Measurements from ENCODE around the gene PPP3R2.
"Not testable (repeated sequence)": the region's sequence is repeated elsewhere in the genome, so short reads cannot be mapped to it uniquely, and the experiment has no call there.

PPP3R2 gene

GRCh38 chr9:101564252-101564651 is 30.5 kb downstream of the PPP3R2 start:
- Histone ChIP-seq H3K4me3 (ENCODE audit: low read depth, low read length) (no peak overlapping the region), H3K9me3 (ENCODE audit: control insufficient read depth, insufficient read depth, low read length) (no peaks in the 10 kb centered on the region), H3K27me3 (ENCODE audit: control insufficient read depth, insufficient read depth, low read length) (no peaks in the 10 kb centered on the region), H3K36me3 (ENCODE audit: control insufficient read depth, insufficient read depth, low read length) (peaks cover 10% of the 10 kb centered on the region), H3K4me1 (ENCODE audit: control insufficient read depth, insufficient read depth, low read length) (no peaks in the 10 kb centered on the region), H3K9ac (ENCODE audit: low read depth, low read length) (no peak overlapping the region)

- no peaks in the 10 kb centered on the region for H3K27me3 ChIP-seq (ENCODE audit: control insufficient read depth, insufficient read depth, low read length)
- H3K36me3 ChIP-seq (ENCODE audit: control insufficient read depth, insufficient read depth, low read length): peaks cover 14% of the 10 kb centered on the region
- H3K9me3 ChIP-seq (ENCODE audit: control insufficient read depth, insufficient read depth, low read length): no peaks in the 10 kb centered on the region
- H3K9ac ChIP-seq (ENCODE audit: low read depth, low read length): no peak overlapping the region
- no peak overlapping the region for H3K4me3 ChIP-seq (ENCODE audit: low read depth, low read length)
- H3K4me1 ChIP-seq (ENCODE audit: control insufficient read depth, insufficient read depth, low read length): no peaks in the 10 kb centered on the region
These were observed 31.8 kb downstream of the PPP3R2 start for GRCh38 chr9:101562966-101563365.

DNA sequence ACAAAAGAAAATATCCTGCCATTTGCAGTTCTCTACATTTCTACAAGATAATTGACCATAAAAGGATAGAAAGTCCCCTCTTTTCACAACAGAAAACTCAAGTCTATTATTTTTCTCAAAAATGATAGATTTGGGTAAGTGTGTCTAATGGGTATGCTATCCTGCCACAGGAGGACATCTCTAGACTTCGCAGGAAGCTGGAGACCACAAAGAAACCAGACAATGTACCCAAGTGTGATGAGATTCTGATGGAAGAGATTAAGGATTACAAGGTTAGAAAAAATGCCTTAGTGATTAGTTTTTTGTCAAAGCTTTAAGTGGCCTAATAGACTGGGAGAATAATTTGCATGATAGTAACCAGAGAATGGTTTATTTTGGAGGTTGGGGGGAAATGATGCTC is 33.0 kb downstream of the PPP3R2 start:
- H3K27me3 ChIP-seq (ENCODE audit: control insufficient read depth, insufficient read depth, low read length): no peaks in the 10 kb centered on the region
- H3K4me3 ChIP-seq (ENCODE audit: low read depth, low read length): no peak overlapping the region
- H3K9ac ChIP-seq (ENCODE audit: low read depth, low read length): no peak overlapping the region
- H3K4me1 ChIP-seq (ENCODE audit: control insufficient read depth, insufficient read depth, low read length): no peaks in the 10 kb centered on the region
- H3K36me3 ChIP-seq (ENCODE audit: control insufficient read depth, insufficient read depth, low read length): peaks cover 14% of the 10 kb centered on the region
- H3K9me3 ChIP-seq (ENCODE audit: control insufficient read depth, insufficient read depth, low read length): no peaks in the 10 kb centered on the region

DNA sequence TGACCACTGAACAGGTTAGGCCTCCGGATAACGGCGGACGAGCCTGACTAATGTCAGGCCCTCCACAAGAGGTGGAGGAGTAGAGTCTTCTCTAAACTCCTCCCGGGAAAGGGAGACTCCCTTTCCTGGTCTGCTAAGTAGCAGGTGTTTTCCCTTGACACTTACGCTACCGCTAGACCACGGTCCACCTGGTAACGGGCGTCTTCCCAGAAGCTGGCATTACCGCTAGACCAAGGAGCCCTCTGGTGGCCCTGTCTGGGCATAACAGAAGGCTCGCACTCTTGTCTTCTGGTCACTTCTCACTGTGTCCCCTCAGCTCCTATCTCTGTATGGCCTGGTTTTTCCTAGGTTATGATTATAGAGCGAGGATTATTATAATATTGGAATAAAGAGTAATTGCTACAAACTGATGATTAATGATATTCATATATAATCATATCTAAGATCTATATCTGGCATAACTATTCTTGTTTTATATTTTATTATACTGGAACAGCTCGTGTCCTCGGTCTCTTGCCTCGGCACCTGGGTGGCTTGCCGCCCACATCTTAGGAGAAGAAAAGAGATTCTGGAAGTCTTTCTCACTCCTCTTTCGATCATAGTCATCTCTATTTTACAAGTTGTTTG is 45.2 kb downstream of the PPP3R2 start:
- H3K4me1 ChIP-seq (ENCODE audit: control insufficient read depth, insufficient read depth, low read length); H3K9me3 ChIP-seq (ENCODE audit: control insufficient read depth, insufficient read depth, low read length); H3K4me3 ChIP-seq (ENCODE audit: low read depth, low read length); H3K9ac ChIP-seq (ENCODE audit: low read depth, low read length); H3K27me3 ChIP-seq (ENCODE audit: control insufficient read depth, insufficient read depth, low read length): not testable (repeated sequence)
- peaks cover 28% of the 10 kb centered on the region for H3K36me3 ChIP-seq (ENCODE audit: control insufficient read depth, insufficient read depth, low read length)

- Histone ChIP-seq H3K9ac (ENCODE audit: low read depth, low read length) (no peak overlapping the region), H3K27me3 (ENCODE audit: control insufficient read depth, insufficient read depth, low read length) (no peaks in the 10 kb centered on the region), H3K36me3 (ENCODE audit: control insufficient read depth, insufficient read depth, low read length) (no peaks in the 10 kb centered on the region), H3K9me3 (ENCODE audit: control insufficient read depth, insufficient read depth, low read length) (no peaks in the 10 kb centered on the region), H3K4me1 (ENCODE audit: control insufficient read depth, insufficient read depth, low read length) (no peaks in the 10 kb centered on the region), H3K4me3 (ENCODE audit: low read depth, low read length) (no peak overlapping the region)
These were observed 51.6 kb downstream of the PPP3R2 start for GRCh38 chr9:101543098-101543735.
